ENCODE measurements around the gene FRS2.
A peak's percentile ranks its signal among the peaks of the same experiment; 100 is the strongest.

The FRS2 gene

DNA sequence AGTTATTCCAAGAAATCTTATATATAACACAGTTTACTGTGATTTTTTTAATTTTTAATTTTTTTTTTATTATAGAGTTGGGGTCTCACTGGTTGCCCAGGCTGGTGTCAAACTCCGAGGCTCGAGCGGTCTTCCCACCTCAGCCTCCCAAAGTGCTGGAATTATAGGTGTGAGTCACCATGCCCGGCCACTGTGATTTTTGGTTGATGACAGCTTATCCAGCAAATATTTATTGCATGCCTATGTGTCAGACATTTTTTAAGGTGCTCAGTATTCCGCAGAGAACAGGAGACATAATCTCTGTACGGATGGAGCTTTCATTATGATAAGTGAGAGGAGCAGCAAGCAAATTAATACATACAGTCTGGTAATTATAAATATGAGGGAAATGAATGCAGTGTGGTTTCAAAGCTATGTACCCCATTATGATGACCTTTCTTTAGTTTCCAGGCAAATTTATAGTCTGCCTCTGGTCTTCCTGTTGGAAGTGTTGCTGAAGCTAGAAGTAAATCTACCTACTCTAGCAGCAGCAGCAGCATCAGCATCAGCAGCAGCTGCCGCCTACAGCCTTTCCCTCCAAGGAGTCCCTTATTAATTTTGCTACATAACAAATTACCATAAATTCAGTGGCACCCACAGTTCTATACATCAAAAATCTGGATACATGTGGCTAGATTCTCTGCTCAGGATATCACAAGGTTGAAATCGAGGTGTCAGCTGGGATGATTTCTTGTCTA is 32.3 kb downstream of the FRS2 start:
- DNase-seq, result no peak

DNA sequence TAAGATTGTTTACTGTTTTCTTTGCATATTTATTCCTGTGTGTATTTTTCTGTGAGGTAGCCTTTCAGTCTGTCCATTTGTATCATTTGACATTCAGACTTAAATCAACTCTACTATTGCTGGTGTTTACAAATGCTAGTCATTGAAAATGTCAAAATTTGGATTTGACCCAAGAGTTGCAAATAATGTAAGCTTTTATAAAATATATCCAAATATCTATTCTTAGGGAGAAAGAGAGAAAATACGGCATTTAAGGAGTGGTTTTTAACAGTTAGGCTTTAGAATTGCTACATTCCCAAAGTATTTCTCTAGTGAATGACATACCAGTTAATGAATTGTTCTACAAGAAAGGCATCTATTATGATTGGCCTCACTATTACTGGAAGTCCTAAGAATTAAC is 37.9 kb downstream of the FRS2 start:
- no peak for DNase-seq

DNA sequence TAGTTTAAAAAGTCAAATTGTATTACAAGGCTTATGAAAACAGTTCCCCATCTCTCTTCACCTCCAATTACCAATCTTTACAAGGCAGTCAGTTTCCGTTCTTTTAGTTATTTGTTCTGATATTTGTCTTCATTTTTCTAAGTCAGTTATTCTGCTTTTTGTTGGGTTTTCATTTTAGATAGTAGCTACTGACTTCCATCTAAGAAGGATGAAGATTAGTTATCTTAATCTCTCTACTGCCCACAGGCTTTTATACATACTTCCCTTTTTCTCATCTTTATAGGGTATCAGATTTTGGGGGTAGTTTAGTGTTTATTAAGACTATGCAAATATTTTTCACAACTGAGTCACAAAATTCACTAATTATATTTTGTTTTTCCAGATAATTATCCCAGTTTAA is 38.4 kb downstream of the FRS2 start:
- DNase-seq, result no peak

- no peak for DNase-seq
These were observed 39.1 kb downstream of the FRS2 start for GRCh38 chr12:69509308-69509736.

DNA sequence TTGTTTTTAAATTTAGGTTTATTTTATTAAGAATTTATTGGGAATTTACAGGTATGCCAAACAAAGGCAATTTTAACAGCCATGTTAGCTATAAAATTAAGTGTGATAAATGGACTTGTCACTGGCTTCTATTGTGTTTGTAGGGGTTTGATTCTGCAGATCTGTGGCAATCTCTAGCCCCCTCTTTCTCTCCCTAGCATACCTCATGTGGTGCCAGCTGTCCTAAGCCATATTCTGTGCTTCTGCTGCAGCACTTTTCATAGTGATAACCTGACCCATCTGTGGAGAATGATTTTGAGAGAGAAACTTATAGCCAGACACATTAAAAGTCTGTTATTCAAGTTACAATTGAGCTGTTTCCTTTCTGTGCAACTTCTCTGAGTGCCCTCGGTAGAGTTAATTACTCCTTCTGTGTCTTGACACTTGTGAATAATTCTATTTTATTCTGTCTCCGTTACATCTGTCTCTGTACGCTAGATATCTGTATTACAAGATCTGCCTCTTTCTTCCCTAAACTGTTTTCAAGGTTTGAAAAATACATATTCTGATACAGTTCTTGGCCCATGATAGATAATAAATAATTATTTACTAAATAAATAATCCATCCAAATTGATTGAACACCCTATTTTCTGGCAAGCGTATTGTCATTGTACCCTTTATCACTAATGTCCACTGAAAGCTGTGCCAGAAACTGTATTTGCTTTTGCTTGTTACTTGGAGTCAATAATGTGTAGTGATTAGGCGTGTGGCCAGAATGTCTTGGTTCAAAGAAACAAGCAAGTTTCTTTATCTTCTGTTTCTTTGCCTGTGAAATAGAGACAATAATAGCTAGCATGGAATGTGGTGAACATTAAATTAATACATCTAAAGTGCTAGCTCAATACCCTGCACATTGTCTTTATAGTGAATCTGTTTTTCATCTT is 40.0 kb downstream of the FRS2 start:
- no peak for DNase-seq

GRCh38 chr12:69511016-69511415 is 40.8 kb downstream of the FRS2 start:
- DNase-seq, result peak in 1 of 2 experiments; percentile 24

GRCh38 chr12:69511469-69512267 is 41.5 kb downstream of the FRS2 start:
- peak; percentile 88 for DNase-seq

GRCh38 chr12:69512820-69513219 is 42.6 kb downstream of the FRS2 start:
- no peak for DNase-seq

DNA sequence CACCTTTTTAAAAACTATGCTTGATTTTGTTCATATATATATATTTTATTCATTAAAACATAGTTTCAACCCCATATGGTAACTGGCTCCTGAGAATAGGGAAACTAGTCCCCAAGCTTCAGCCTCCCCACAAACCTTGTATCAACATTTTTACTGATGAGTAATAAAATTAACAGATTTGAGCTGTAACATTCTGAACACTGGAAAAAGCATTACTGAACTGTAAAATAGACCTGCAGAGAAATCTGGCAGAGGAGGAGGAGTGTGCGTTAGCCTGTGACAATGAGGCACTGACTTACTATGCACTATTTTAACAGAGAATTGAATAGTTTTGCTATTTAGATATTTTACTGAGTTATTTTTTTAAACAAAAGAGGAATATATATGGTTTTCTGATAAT is 43.1 kb downstream of the FRS2 start:
- no peak for DNase-seq

GRCh38 chr12:69514111-69514510 is 43.9 kb downstream of the FRS2 start:
- DNase-seq, result no peak

DNA sequence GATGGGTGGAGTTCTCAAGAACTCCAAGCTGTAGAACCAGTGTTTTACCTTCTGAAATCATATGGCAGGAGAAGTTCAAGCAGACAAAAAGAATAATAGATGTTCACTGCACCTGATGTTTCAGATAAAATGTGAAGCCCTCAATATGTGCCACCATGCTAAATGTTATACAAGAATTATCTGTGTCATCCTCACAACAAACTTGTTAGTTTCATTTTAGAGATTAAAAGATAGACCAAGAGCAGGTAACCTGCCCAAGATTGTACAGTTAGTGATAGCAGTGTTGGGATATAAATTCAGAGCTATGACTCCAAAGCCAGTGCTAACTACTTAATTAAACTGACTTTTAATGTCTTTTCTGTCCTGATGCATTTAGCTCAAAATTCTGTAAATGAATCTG is 44.7 kb downstream of the FRS2 start:
- no peak for DNase-seq

GRCh38 chr12:69515394-69515930 is 45.3 kb downstream of the FRS2 start:
- no peak for DNase-seq

DNA sequence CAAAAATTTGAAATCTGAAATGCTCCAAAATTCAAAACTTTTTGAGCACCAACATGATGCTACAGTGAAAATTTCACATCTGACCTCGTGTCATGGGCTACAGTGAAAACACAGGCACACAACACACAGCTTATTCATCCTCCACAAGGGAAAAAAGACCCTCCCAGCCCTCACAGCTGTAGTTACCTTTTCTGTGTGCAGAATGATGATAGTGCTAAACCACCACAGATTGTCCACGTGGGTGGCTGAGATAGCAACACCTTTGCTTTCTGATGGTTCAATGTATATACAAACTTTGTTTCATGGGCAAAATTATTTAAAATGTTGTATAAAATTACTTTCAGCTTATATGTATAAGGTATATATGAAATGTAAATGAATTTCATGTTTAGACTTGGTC is 46.8 kb downstream of the FRS2 start:
- no peak for DNase-seq

- DNase-seq, result no peak
These were observed 47.2 kb downstream of the FRS2 start for GRCh38 chr12:69517406-69517805.

GRCh38 chr12:69519871-69520270 is 49.7 kb downstream of the FRS2 start:
- no peak for DNase-seq

- no peak for DNase-seq
These were observed 53.5 kb downstream of the FRS2 start for GRCh38 chr12:69523433-69524330.

GRCh38 chr12:69524331-69524630 is 54.1 kb downstream of the FRS2 start:
- no peak for DNase-seq

- no peak for DNase-seq
These were observed 54.7 kb downstream of the FRS2 start for GRCh38 chr12:69524755-69525469.

DNA sequence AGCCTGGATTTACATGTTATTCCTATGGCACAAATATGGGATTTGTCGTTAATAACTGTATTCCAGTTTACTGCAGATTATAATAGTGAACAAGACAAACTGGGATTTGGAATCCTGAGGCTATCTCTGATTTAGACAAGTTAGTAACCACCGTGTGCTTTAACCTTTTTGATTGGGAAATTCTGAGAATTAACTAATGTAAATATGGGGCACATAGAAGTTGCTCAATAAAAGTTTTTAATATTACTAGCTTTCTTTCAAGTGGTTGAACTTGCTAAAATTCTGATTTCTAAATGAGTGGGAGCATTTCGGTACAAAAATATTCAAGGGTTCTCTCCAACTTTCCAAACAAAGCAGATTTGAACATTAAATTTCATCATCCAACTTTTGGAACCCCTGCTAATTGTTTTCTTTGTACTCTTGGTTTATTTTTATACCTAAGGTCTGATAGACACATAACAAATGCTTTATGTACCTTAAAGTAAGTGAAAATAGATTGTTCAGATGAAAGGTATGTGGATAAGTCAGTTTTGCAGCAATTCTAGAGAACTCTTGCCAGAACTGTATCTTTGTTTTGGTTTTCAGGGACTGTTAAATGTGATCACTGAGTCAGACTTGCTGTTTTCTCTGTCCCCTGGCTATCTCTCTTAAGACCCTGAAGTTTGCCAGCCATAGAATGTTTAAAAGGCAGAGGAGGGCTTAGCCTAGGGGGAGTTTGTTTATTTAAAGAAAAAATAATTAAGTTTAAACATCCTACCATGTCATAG is 57.5 kb downstream of the FRS2 start:
- no peak for DNase-seq

- DNase-seq, result no peak
These were observed 58.8 kb downstream of the FRS2 start for GRCh38 chr12:69529021-69529420.

- no peak for DNase-seq
These were observed 63.7 kb downstream of the FRS2 start for GRCh38 chr12:69533844-69534243.

Measured in cerebellar nuclear complex (tissue), 1 donor.